Heart left ventricle (tissue), 16 donors: ENCODE measurements around the gene GRAMD1B. TPM values are rescaled to one million over a fixed set of nuclear protein-coding genes. Genes with fewer than 3 reads are reported as not detected.

Experiments used
- ATAC-seq, 4 donors: fragments of 200-7000 bp; cut with Tn5 transposase; one replicate each; pipeline ENCODE4 v1.9.1; 2020 to 2022; ENCODE audit warnings: moderate library complexity in 4 of 4, mild to moderate bottlenecking in 3 of 4, moderate number of reproducible peaks in 1 of 4
- DNase-seq, 5 donors: peaks; one replicate each; pipeline ENCODE4 v3.0.0-alpha.2; 2020
- H3K27ac ChIP-seq, 12 donors: fragments of 200-600 bp; sonication (generic) in 4 of 12; one replicate each; pipeline versions ENCODE4 v1.5.0 to v1.8.0; 2016 to 2022; ENCODE audit warnings: mild to moderate bottlenecking in 2 of 12
- H3K27me3 ChIP-seq, 9 donors: fragments of 200-600 bp; sonication (generic) in 2 of 9; one replicate each; pipeline versions ENCODE4 v1.5.1 to v1.8.0; 2016 to 2022; ENCODE audit warnings: mild to moderate bottlenecking in 3 of 9
- H3K36me3 ChIP-seq, 9 donors: fragments of 200-600 bp; sonication (generic) in 2 of 9; one replicate each; pipeline versions ENCODE4 v1.5.0 to v1.8.0; 2018 to 2022; ENCODE audit warnings: mild to moderate bottlenecking in 2 of 9
- H3K4me1 ChIP-seq, 12 donors: fragments of 200-600 bp; sonication (generic) in 4 of 12; one replicate each; pipeline versions ENCODE4 v1.5.0 to v1.8.0; 2016 to 2022; ENCODE audit warnings: mild to moderate bottlenecking in 3 of 12
- H3K4me3 ChIP-seq, 12 donors: fragments of 200-600 bp; sonication (generic) in 4 of 12; one replicate each; pipeline versions ENCODE4 v1.5.0 to v1.8.0; 2017 to 2022; ENCODE audit warnings: mild to moderate bottlenecking in 9 of 12, moderate library complexity in 4 of 12
- H3K9me3 ChIP-seq, 12 donors: fragments of 200-600 bp; sonication (generic) in 4 of 12; one replicate each; pipeline versions ENCODE4 v1.5.0 to v1.8.0; 2016 to 2022; ENCODE audit warnings: mild to moderate bottlenecking in 1 of 12
- POLR2A ChIP-seq, 2 donors: fragments of 450-650 bp; IDR thresholded peaks; one replicate each; pipeline ENCODE4 v1.6.1; 2017; ENCODE audit warnings: antibody characterized with exemption in 2 of 2, mild to moderate bottlenecking in 2 of 2, moderate library complexity in 2 of 2
- WGBS, 4 donors: extraction: QIAGEN DNeasy Blood & Tissue Kit in 2 of 4; methylation state at CpG; one replicate each; pipeline versions ENCODE4 v1.1.5 to v1.1.7; 2013 to 2018; 5-methylcytosine and 5-hydroxymethylcytosine counted together
- intact Hi-C, 10 donors: fragments of 100-400 bp; cut with DNase I; formaldehyde crosslinking; loops; one replicate each; pipeline versions ENCODE4 v1.11.1 to v1.14.2; 2022
- polyA plus RNA-seq, 2 donors: library from polyadenylated mRNA; stranded (reverse); fragments of 200-250 nt; gene quantifications; one replicate each; pipeline ENCODE4 v1.2.3, GENCODE V29; 2013
- total RNA-seq, 9 donors: library from RNA; depleted of rRNA in 2 of 9; stranded (reverse); fragments of >200 nt in 2 of 9; fragmentation: NEBNext Ultra II Directional in 3 of 9; extraction: Animal tissue kit (Norgen Biotek cat#: 25700) in 3 of 9; gene quantifications; one replicate each; pipeline versions ENCODE4 v1.1.0 to v1.2.4, GENCODE V29; 2016 to 2023
- TF ChIP-seq, protein P1 (sequence below), 12 donors: fragments of 200-600 bp; sonication (generic) in 4 of 12; IDR thresholded peaks; one replicate each; pipeline versions ENCODE4 v1.5.0 to v1.8.0; 2018 to 2022; ENCODE audit warnings: antibody characterized with exemption in 12 of 12, mild to moderate bottlenecking in 5 of 12
- donor health status: ischemic (EF 13 %, LVEDD 7.1; RV severe dilation, severe dysfunction).
- donor health status: healthy with polysubstance abuse.
- donor health status: DM: no; HTN: yes; CAD: no.
- donor health status: DM: no; HTN: no; CAD: no.
- donor health status: ischemic (EF 25% LVEDD 6.9; RV normal size, moderate dysfunction).
- donor health status: ischemic (EF 25% LVEDD 5.7; RV mildly dilated, moderate dysfunction).
- donor health status: healthy.
- donor health status: DM: yes; HTN: yes; CAD: no.
- donor health status: ischemic (EF 35%, LVEDD 5.7; RV mildly dilated, moderate dysfunction).
- donor health status: nonischemic (EF 11% LVEDD 7.7; RV severe dilation, severe dysfunction).
- donor health status: DM: yes; HTN: yes; CAD: no.
- donor health status: PGD.
- donor health status: ischemic (EF 29% LVEDD 5.4; RV normal size, mild dysfunction).
- donor health status: nonischemic (EF 23%, LVEDD 6.1; RV moderate dilation, normal function).

GRAMD1B gene
- total and polyA plus RNA-seq, 11 donors, result 8.6 to 42.5 (median 23.0) TPM

DNA sequence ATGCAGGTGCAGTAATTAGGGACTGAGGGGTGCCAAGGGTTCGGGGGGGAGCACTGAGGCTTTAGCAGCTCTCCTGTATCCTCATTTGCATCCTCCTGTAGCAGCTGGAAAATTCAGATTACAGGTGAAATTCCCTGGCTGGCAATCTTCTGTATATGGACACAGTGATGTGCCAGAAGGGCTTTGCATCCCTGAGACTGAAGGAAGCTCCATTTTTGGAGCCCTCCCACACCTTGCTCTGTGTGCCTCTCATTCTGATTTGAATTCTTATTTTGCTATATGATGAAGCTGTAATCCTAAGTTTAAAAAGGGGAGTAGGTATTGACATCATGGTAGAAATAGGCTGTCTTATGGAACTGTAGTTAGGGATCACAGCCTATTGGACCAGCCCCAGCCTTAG is 177.7 kb downstream of the GRAMD1B start:
- H3K27ac ChIP-seq, result no peak overlapping the region
- H3K27me3 ChIP-seq, result no peaks in the 10 kb centered on the region
- TF ChIP-seq POLR2A (IDR thresholded peaks at IDR 0.05), result no peak
- TF ChIP-seq, protein P1, sequence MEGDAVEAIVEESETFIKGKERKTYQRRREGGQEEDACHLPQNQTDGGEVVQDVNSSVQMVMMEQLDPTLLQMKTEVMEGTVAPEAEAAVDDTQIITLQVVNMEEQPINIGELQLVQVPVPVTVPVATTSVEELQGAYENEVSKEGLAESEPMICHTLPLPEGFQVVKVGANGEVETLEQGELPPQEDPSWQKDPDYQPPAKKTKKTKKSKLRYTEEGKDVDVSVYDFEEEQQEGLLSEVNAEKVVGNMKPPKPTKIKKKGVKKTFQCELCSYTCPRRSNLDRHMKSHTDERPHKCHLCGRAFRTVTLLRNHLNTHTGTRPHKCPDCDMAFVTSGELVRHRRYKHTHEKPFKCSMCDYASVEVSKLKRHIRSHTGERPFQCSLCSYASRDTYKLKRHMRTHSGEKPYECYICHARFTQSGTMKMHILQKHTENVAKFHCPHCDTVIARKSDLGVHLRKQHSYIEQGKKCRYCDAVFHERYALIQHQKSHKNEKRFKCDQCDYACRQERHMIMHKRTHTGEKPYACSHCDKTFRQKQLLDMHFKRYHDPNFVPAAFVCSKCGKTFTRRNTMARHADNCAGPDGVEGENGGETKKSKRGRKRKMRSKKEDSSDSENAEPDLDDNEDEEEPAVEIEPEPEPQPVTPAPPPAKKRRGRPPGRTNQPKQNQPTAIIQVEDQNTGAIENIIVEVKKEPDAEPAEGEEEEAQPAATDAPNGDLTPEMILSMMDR (IDR thresholded peaks at IDR 0.05), result no peak
- H3K4me1 ChIP-seq, result peaks cover 0 to 23% (median 0%) of the 10 kb centered on the region in 12 donors
- ATAC-seq, result no peak
- H3K4me3 ChIP-seq, result no peak overlapping the region
- H3K36me3 ChIP-seq, result peaks cover 0 to 64% (median 37%) of the 10 kb centered on the region in 9 donors
- no peak for DNase-seq
- intact Hi-C loops, result no loop called here
- H3K9me3 ChIP-seq, result no peaks in the 10 kb centered on the region
- WGBS, 4 donors, result 71 to 90% (median 87%) methylated on average over 1 of the region's 1 CpG

DNA sequence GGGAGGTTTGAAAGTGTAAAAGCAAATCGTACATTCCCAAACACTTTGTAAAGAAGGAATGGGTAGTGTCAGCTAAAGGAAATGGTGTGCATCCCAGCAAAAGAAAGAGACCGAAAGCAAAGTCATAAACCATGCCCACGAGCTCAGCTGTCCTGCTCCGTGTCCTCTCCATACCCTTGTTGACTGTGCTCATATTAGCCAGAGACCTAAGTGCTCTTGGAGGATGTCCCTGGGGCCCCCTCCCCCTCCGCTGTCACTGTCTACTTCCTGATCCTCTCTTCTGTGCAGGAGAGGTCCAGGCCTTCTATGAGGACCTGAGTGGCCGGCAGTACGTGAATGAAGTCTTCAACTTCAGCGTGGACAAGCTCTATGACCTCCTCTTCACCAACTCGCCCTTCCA is 178.3 kb downstream of the GRAMD1B start:
- TF ChIP-seq POLR2A (IDR thresholded peaks at IDR 0.05), result no peak
- TF ChIP-seq, protein P1 (IDR thresholded peaks at IDR 0.05), result no peak
- Histone ChIP-seq H3K27ac (peak overlapping the region in 1 of 12 donors; percentile 33), H3K36me3 (peaks cover 0 to 64% (median 43%) of the 10 kb centered on the region in 9 donors), H3K4me1 (peaks cover 0 to 18% (median 0%) of the 10 kb centered on the region in 12 donors), H3K9me3 (no peaks in the 10 kb centered on the region), H3K4me3 (no peak overlapping the region), H3K27me3 (no peaks in the 10 kb centered on the region)
- ATAC-seq, result peak in 1 of 4 donors; percentile 26
- no peak for DNase-seq
- WGBS, 4 donors, result 86 to 90% (median 88%) methylated on average over 9 of the region's 9 CpGs
- intact Hi-C loops, result no loop called here

DNA sequence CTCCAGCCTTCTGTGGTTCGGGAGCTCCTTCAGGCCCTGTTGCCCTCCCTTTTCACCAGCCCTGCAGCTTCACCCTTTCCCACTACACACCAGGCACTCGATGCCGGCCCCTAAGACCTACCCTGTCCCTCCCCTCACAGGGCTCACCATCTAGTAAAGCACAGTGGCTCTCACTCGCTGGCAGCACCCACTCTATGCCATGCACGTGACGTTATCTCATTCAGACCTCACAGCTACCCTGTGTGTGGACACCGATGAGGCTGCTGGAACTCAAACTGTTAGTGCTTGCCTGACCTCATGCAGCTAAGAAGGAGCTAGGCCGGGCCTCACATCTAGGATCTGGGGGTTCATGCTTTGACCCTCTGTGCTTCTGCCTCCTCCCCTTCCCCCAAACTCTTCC is 178.9 kb downstream of the GRAMD1B start:
- TF ChIP-seq, protein P1 (IDR thresholded peaks at IDR 0.05), result no peak
- TF ChIP-seq POLR2A (IDR thresholded peaks at IDR 0.05), result no peak
- H3K36me3 ChIP-seq, result peaks cover 0 to 67% (median 46%) of the 10 kb centered on the region in 9 donors
- DNase-seq (no peak), ATAC-seq (peak; percentile 45 to 66 (median 51))
- no peaks in the 10 kb centered on the region for H3K9me3 ChIP-seq
- H3K4me1 ChIP-seq, result peaks cover 0 to 12% (median 0%) of the 10 kb centered on the region in 12 donors
- no peaks in the 10 kb centered on the region for H3K27me3 ChIP-seq
- no peak overlapping the region for H3K4me3 ChIP-seq
- 69 to 85% (median 84%) methylated on average over 8 of the region's 8 CpGs for WGBS, 4 donors
- intact Hi-C loops, result no loop called here
- peak overlapping the region in 1 of 12 donors; percentile 33 for H3K27ac ChIP-seq

DNA sequence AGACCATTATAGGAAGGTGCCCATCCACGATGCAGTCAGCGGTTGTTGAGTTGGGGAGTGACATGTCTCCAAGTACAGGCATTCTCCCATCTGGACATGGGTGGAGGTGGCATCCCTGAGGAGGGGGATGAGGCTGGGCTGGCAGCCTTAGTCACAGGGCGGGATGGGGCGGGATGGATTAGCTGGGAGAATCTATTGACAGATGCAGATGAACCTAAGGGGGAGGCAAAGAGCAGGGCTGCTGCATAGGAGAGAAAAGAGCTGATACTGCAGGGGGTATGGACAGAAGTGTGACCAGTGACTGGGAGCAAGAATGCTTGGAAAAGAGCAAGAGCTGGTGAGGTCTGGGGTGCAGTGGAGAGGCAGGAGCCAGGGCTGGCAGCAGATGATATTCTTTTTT is 181.6 kb downstream of the GRAMD1B start:
- DNase-seq, result no peak
- H3K9me3 ChIP-seq, result no peaks in the 10 kb centered on the region
- H3K36me3 ChIP-seq, result peaks cover 0 to 68% (median 41%) of the 10 kb centered on the region in 9 donors
- no peak overlapping the region for H3K4me3 ChIP-seq
- no peak overlapping the region for H3K27ac ChIP-seq
- TF ChIP-seq, protein P1 (IDR thresholded peaks at IDR 0.05), result no peak
- no peak for TF ChIP-seq POLR2A (IDR thresholded peaks at IDR 0.05)
- WGBS, 4 donors, result 93 to 98% (median 95%) methylated on average over 4 of the region's 4 CpGs
- intact Hi-C loops, result no loop called here
- no peaks in the 10 kb centered on the region for H3K27me3 ChIP-seq
- no peak for ATAC-seq
- peaks cover 0 to 18% (median 4%) of the 10 kb centered on the region in 12 donors for H3K4me1 ChIP-seq
